NCI-H2081 treated with DMSO at 0.1 percent for 48 hours (cell line): ENCODE measurements around the gene ZNF235.
A peak's percentile ranks its signal among the peaks of the same experiment; 100 is the strongest.
"Not testable (repeated sequence)": the region's sequence is repeated elsewhere in the genome, so short reads cannot be mapped to it uniquely, and the experiment has no call there.

Experiments
- DNase-seq: peaks from one replicate; lab custom pipeline; 2025; lab: John Stamatoyannopoulos, UW

ZNF235 gene

GRCh38 chr19:44304659-44305193, at the start of gene ZNF235:
Gene ZNF235, minus strand, starts transcription at chr19:44305025. Its CDS starts 1,621 bp downstream, at chr19:44303404.
- peak; percentile 75 for DNase-seq

GRCh38 chr19:44346556-44346955, 41.7 kb upstream of the ZNF235 start:
- DNase-seq: no peak

- DNase-seq: peak; percentile 9
These were observed 41.1 kb upstream of the ZNF235 start for GRCh38 chr19:44345959-44346358.

- no peak for DNase-seq
These were observed 39.4 kb upstream of the ZNF235 start for GRCh38 chr19:44344255-44344654.

- DNase-seq: no peak
These were observed 37.0 kb upstream of the ZNF235 start for GRCh38 chr19:44341794-44342193.

- DNase-seq: not testable (repeated sequence)
These were observed 29.8 kb upstream of the ZNF235 start for GRCh38 chr19:44334639-44335038.

GRCh38 chr19:44332145-44332544, 27.3 kb upstream of the ZNF235 start:
- no peak for DNase-seq

GRCh38 chr19:44315883-44316282, 11.1 kb upstream of the ZNF235 start:
- DNase-seq: no peak

GRCh38 chr19:44313231-44313630, 8.4 kb upstream of the ZNF235 start:
- no peak for DNase-seq

- no peak for DNase-seq
These were observed 3.2 kb upstream of the ZNF235 start for GRCh38 chr19:44308011-44308410.

GRCh38 chr19:44306283-44306682, 1.5 kb upstream of the ZNF235 start:
- no peak for DNase-seq

GRCh38 chr19:44305457-44305856, 632 bp upstream of the ZNF235 start:
- no peak for DNase-seq

GRCh38 chr19:44303976-44304568, 753 bp downstream of the ZNF235 start:
- no peak for DNase-seq

- no peak for DNase-seq
These were observed 1.5 kb downstream of the ZNF235 start for GRCh38 chr19:44303320-44303719.

- no peak for DNase-seq
These were observed 19.9 kb downstream of the ZNF235 start for GRCh38 chr19:44284968-44285367.

- no peak for DNase-seq
These were observed 22.0 kb downstream of the ZNF235 start for GRCh38 chr19:44282846-44283245.

- no peak for DNase-seq
These were observed 23.9 kb downstream of the ZNF235 start for GRCh38 chr19:44280916-44281315.

- no peak for DNase-seq
These were observed 26.6 kb downstream of the ZNF235 start for GRCh38 chr19:44278181-44278690.

- no peak for DNase-seq
These were observed 27.5 kb downstream of the ZNF235 start for GRCh38 chr19:44277331-44277730.

- DNase-seq: no peak
These were observed 44.0 kb downstream of the ZNF235 start for GRCh38 chr19:44260695-44261446.

- no peak for DNase-seq
These were observed 44.5 kb downstream of the ZNF235 start for GRCh38 chr19:44260343-44260681.

- no peak for DNase-seq
These were observed 45.9 kb downstream of the ZNF235 start for GRCh38 chr19:44258835-44259413.

- DNase-seq: no peak
These were observed 46.7 kb downstream of the ZNF235 start for GRCh38 chr19:44258136-44258535.
